GM12864 (cell line): ENCODE results near the gene HDAC4.

Experiments
- DNase-seq: peaks from one replicate; pipeline ENCODE4 v3.0.0-alpha.2; 2011; ENCODE audit warnings: low read depth
- H3K4me3 ChIP-seq: 2 replicates; pipeline ENCODE4 v1.5.1; 2011; ENCODE audit warnings: mild to moderate bottlenecking, low read depth, low read length, control low read depth
- CTCF ChIP-seq: IDR thresholded peaks from 2 replicates; pipeline ENCODE4 v1.5.1; 2011; ENCODE audit warnings: low read depth, mild to moderate bottlenecking, moderate library complexity, low read length, control low read depth, inconsistent platforms; ENCODE audit errors: missing control alignments

Gene HDAC4

GRCh38 chr2:239247401-239248245, 153.2 kb downstream of the HDAC4 start:
- no peak for TF ChIP-seq CTCF
- DNase-seq: no peak
- no peak overlapping the region for H3K4me3 ChIP-seq

GRCh38 chr2:239246723-239247122, 154.1 kb downstream of the HDAC4 start:
- no peak for TF ChIP-seq CTCF
- no peak overlapping the region for H3K4me3 ChIP-seq
- no peak for DNase-seq

- no peak for DNase-seq
- TF ChIP-seq CTCF: no peak
- H3K4me3 ChIP-seq: no peak overlapping the region
Measured at GRCh38 chr2:239245872-239246721, 154.7 kb downstream of the HDAC4 start.

GRCh38 chr2:239245107-239245506, 155.7 kb downstream of the HDAC4 start:
- no peak for TF ChIP-seq CTCF
- no peak for DNase-seq

GRCh38 chr2:239244625-239245024, 156.2 kb downstream of the HDAC4 start:
- no peak for TF ChIP-seq CTCF
- no peak for DNase-seq
- no peak overlapping the region for H3K4me3 ChIP-seq

More at GRCh38 chr2:239245107-239245506, 155.7 kb downstream of the HDAC4 start:
- no peak overlapping the region for H3K4me3 ChIP-seq

GRCh38 chr2:239241431-239241960, 159.3 kb downstream of the HDAC4 start:
- no peak for TF ChIP-seq CTCF
- no peak overlapping the region for H3K4me3 ChIP-seq
- no peak for DNase-seq
